ENCODE data around the gene SNRNP25. TPM values are rescaled to one million over a fixed set of nuclear protein-coding genes. Genes with fewer than 3 reads are reported as not detected.

Gene SNRNP25
- total and polyA plus RNA-seq, 2 donors (not counting 1 experiment from before 2014, with no cell fraction given), result 25.5 to 32.8 TPM

- Histone ChIP-seq H3K27ac (ENCODE audit: low read length in 2 of 2) (no peak overlapping the region), H3K4me1 (ENCODE audit: control insufficient read depth in 2 of 2, insufficient read depth in 2 of 2, low read length in 2 of 2) (peaks cover 0 to 3% of the 10 kb centered on the region in 2 donors), H3K27me3 (replicated peaks in 1 of 4; ENCODE audit: control extremely low read depth in 1 of 4, control insufficient read depth in 3 of 4, insufficient read depth in 4 of 4, low read length in 3 of 4) (no peaks in the 10 kb centered on the region), H2AFZ (ENCODE audit: insufficient read depth, low read depth, low read length, poor library complexity, severe bottlenecking) (no peak overlapping the region), H3K36me3 (replicated peaks in 1 of 2; ENCODE audit: control extremely low read depth in 1 of 2, control insufficient read depth in 1 of 2, extremely low read depth in 1 of 2, insufficient read depth in 2 of 2, low read length in 1 of 2) (peaks cover 2 to 19% of the 10 kb centered on the region in 2 experiments), H3K4me2 (replicated peaks; ENCODE audit: low read depth, low read length, poor library complexity, severe bottlenecking) (no peak overlapping the region), H3K79me2 (ENCODE audit: control insufficient read depth, insufficient read depth, low read length) (no peaks in the 10 kb centered on the region), H3K4me3 (ENCODE audit: control extremely low read depth in 1 of 5, extremely low read depth in 1 of 5, insufficient read depth in 1 of 5, low read depth in 2 of 5, low read length in 4 of 5) (no peak overlapping the region), H3K9ac (ENCODE audit: low read length) (no peak overlapping the region), H3K9me3 (ENCODE audit: control extremely low read depth in 1 of 3, control insufficient read depth in 2 of 3, insufficient read depth in 1 of 3, low read length in 2 of 3) (no peaks in the 10 kb centered on the region), H4K20me1 (ENCODE audit: control insufficient read depth, insufficient read depth, low read length, poor library complexity, severe bottlenecking) (peaks cover 4% of the 10 kb centered on the region)
- ChIA-PET CTCF (interaction anchor here (0.7 to 5.5 kb wide), 7 partner anchors 9 to 257 kb away, joined by 3 to 63 read pairs (median 34); partner anchors contain the start of gene HBQ1), POLR2A (interaction anchor here (0.5 kb wide), 1 partner anchor 247 kb away, joined by 3 read pairs; no protein-coding TSS in a partner anchor)
- no peak for TF ChIP-seq EZH2 (IDR thresholded peaks at IDR 0.05; ENCODE audit: borderline replicate concordance, insufficient read depth, low read depth, low read length, poor library complexity, severe bottlenecking)
- no peak for TF ChIP-seq CTCF (IDR thresholded peaks at IDR 0.05)
- DNase-seq (no peak), ATAC-seq (ENCODE audit: low read depth) (no peak)
- Mint-ChIP-seq H3K4me1 (peaks cover 3% of the 10 kb centered on the region), H3K4me3 (no peak overlapping the region), H3K9me3 (ENCODE audit: insufficient read depth) (no peaks in the 10 kb centered on the region), H3K27me3 (no peaks in the 10 kb centered on the region), H3K27ac (no peak overlapping the region)
- intact Hi-C loops (cut with micrococcal nuclease), result no loop called here
- WGBS (ENCODE audit: insufficient coverage), result 57% methylated on average over 2 of the region's 3 CpGs
Observed at GRCh38 chr16:104928-105327, 51.3 kb downstream of the SNRNP25 start.

- ChIA-PET CTCF (interaction anchor here (2.2 to 5.5 kb wide), 5 partner anchors 9 to 256 kb away, joined by 14 to 63 read pairs (median 43); partner anchors contain the start of gene HBQ1), POLR2A (no interaction called here)
- no peaks in the 10 kb centered on the region for H3K79me2 ChIP-seq (ENCODE audit: control insufficient read depth, insufficient read depth, low read length)
- H3K27me3 Mint-ChIP-seq, result no peaks in the 10 kb centered on the region
- no peak overlapping the region for H3K4me3 ChIP-seq (ENCODE audit: control extremely low read depth in 1 of 5, extremely low read depth in 1 of 5, insufficient read depth in 1 of 5, low read depth in 2 of 5, low read length in 4 of 5)
- peaks cover 0 to 3% of the 10 kb centered on the region in 2 donors for H3K4me1 ChIP-seq (ENCODE audit: control insufficient read depth in 2 of 2, insufficient read depth in 2 of 2, low read length in 2 of 2)
- H2AFZ ChIP-seq (ENCODE audit: insufficient read depth, low read depth, low read length, poor library complexity, severe bottlenecking), result no peak overlapping the region
- no peak overlapping the region for H3K4me2 ChIP-seq (replicated peaks; ENCODE audit: low read depth, low read length, poor library complexity, severe bottlenecking)
- peaks cover 4% of the 10 kb centered on the region for H4K20me1 ChIP-seq (ENCODE audit: control insufficient read depth, insufficient read depth, low read length, poor library complexity, severe bottlenecking)
- H3K27me3 ChIP-seq (replicated peaks in 1 of 4; ENCODE audit: control extremely low read depth in 1 of 4, control insufficient read depth in 3 of 4, insufficient read depth in 4 of 4, low read length in 3 of 4), result no peaks in the 10 kb centered on the region
- intact Hi-C loops (cut with micrococcal nuclease), result no loop called here
- no peaks in the 10 kb centered on the region for H3K9me3 Mint-ChIP-seq (ENCODE audit: insufficient read depth)
- H3K36me3 ChIP-seq (replicated peaks in 1 of 2; ENCODE audit: control extremely low read depth in 1 of 2, control insufficient read depth in 1 of 2, extremely low read depth in 1 of 2, insufficient read depth in 2 of 2, low read length in 1 of 2), result peaks cover 4 to 23% of the 10 kb centered on the region in 2 experiments
- H3K27ac ChIP-seq (ENCODE audit: low read length in 2 of 2), result no peak overlapping the region
- no peaks in the 10 kb centered on the region for H3K9me3 ChIP-seq (ENCODE audit: control extremely low read depth in 1 of 3, control insufficient read depth in 2 of 3, insufficient read depth in 1 of 3, low read length in 2 of 3)
- ATAC-seq (ENCODE audit: low read depth), result no peak
- TF ChIP-seq EZH2 (IDR thresholded peaks at IDR 0.05; ENCODE audit: borderline replicate concordance, insufficient read depth, low read depth, low read length, poor library complexity, severe bottlenecking) (no peak), CTCF (IDR thresholded peaks at IDR 0.05) (no peak)
- 87% methylated on average over 3 of the region's 6 CpGs for WGBS (ENCODE audit: insufficient coverage)
- H3K4me3 Mint-ChIP-seq, result no peak overlapping the region
- no peak for DNase-seq
- peaks cover 3% of the 10 kb centered on the region for H3K4me1 Mint-ChIP-seq
- H3K27ac Mint-ChIP-seq, result no peak overlapping the region
- no peak overlapping the region for H3K9ac ChIP-seq (ENCODE audit: low read length)
Observed at GRCh38 chr16:105521-105920, 51.9 kb downstream of the SNRNP25 start.

Data from B cell (primary cell).